Nephron (organoid): ENCODE data around the gene CBS.

Source experiments
- H3K27ac Mint-ChIP-seq, 3 experiments: 2 replicates each; pipeline ENCODE4 v1.8.0; 2020; ENCODE audit warnings: mixed read lengths in 3 of 3, mild to moderate bottlenecking in 2 of 3, moderate library complexity in 1 of 3
- H3K27me3 Mint-ChIP-seq: 2 replicates; pipeline ENCODE4 v1.8.0; 2021; ENCODE audit warnings: low read depth, mild to moderate bottlenecking, moderate library complexity, mixed read lengths
- H3K36me3 Mint-ChIP-seq: 2 replicates; pipeline ENCODE4 v1.8.0; 2020; ENCODE audit warnings: low read depth, mixed read lengths
- H3K4me1 Mint-ChIP-seq: 2 replicates; pipeline ENCODE4 v1.8.0; 2020; ENCODE audit warnings: mixed read lengths
- H3K4me3 Mint-ChIP-seq, 3 experiments: 2 replicates each; pipeline ENCODE4 v1.8.0; 2020; ENCODE audit warnings: mild to moderate bottlenecking in 3 of 3, mixed read lengths in 3 of 3, moderate library complexity in 2 of 3
- H3K9me3 Mint-ChIP-seq: 2 replicates; pipeline ENCODE4 v1.8.0; 2020; ENCODE audit warnings: mixed read lengths
- CTCF ChIP-seq, 3 experiments: fragments of 200-600 bp; sonication (generic); IDR thresholded peaks; one replicate each; pipeline ENCODE4 v1.5.0; 2021; ENCODE audit warnings: antibody characterized with exemption in 3 of 3; ENCODE audit not compliant: unreplicated experiment in 3 of 3

The CBS gene

GRCh38 chr21:43023175-43023574 lies 52.5 kb downstream of the CBS start:
- Mint-ChIP-seq H3K27me3 (no peaks in the 10 kb centered on the region), H3K36me3 (peaks cover 59% of the 10 kb centered on the region), H3K9me3 (no peaks in the 10 kb centered on the region), H3K4me3 (no peak overlapping the region), H3K4me1 (no peaks in the 10 kb centered on the region), H3K27ac (no peak overlapping the region)
- TF ChIP-seq CTCF (IDR thresholded peaks at IDR 0.05; ENCODE audit: unreplicated experiment in 3 of 3): no peak

- H3K9me3 Mint-ChIP-seq: no peaks in the 10 kb centered on the region
- TF ChIP-seq CTCF (IDR thresholded peaks at IDR 0.05; ENCODE audit: unreplicated experiment in 3 of 3): no peak
- H3K36me3 Mint-ChIP-seq: peaks cover 49% of the 10 kb centered on the region
- no peaks in the 10 kb centered on the region for H3K27me3 Mint-ChIP-seq
- no peak overlapping the region for H3K4me3 Mint-ChIP-seq
- H3K4me1 Mint-ChIP-seq: no peaks in the 10 kb centered on the region
- no peak overlapping the region for H3K27ac Mint-ChIP-seq
Measured at GRCh38 chr21:43021756-43022600, 53.7 kb downstream of the CBS start.

- no peak for TF ChIP-seq CTCF (IDR thresholded peaks at IDR 0.05; ENCODE audit: unreplicated experiment in 3 of 3)
- Mint-ChIP-seq H3K4me3 (no peak overlapping the region), H3K9me3 (no peaks in the 10 kb centered on the region), H3K27me3 (no peaks in the 10 kb centered on the region), H3K4me1 (no peaks in the 10 kb centered on the region), H3K27ac (no peak overlapping the region), H3K36me3 (peaks cover 55% of the 10 kb centered on the region)
Measured at GRCh38 chr21:43021191-43021590, 54.4 kb downstream of the CBS start.

- H3K4me3 Mint-ChIP-seq: no peak overlapping the region
- no peak for TF ChIP-seq CTCF (IDR thresholded peaks at IDR 0.05; ENCODE audit: unreplicated experiment in 3 of 3)
Measured at GRCh38 chr21:43020771-43021170, 54.9 kb downstream of the CBS start.

GRCh38 chr21:43020177-43020576 lies 55.5 kb downstream of the CBS start:
- Mint-ChIP-seq H3K4me1 (no peaks in the 10 kb centered on the region), H3K9me3 (no peaks in the 10 kb centered on the region), H3K36me3 (peaks cover 59% of the 10 kb centered on the region), H3K27me3 (no peaks in the 10 kb centered on the region), H3K27ac (no peak overlapping the region), H3K4me3 (no peak overlapping the region)
- no peak for TF ChIP-seq CTCF (IDR thresholded peaks at IDR 0.05; ENCODE audit: unreplicated experiment in 3 of 3)

More at GRCh38 chr21:43020771-43021170, 54.9 kb downstream of the CBS start:
- H3K4me1 Mint-ChIP-seq: no peaks in the 10 kb centered on the region
- H3K36me3 Mint-ChIP-seq: peaks cover 59% of the 10 kb centered on the region
- H3K9me3 Mint-ChIP-seq: no peaks in the 10 kb centered on the region
- no peaks in the 10 kb centered on the region for H3K27me3 Mint-ChIP-seq
- no peak overlapping the region for H3K27ac Mint-ChIP-seq

GRCh38 chr21:43018519-43018918 lies 57.1 kb downstream of the CBS start:
- no peaks in the 10 kb centered on the region for H3K27me3 Mint-ChIP-seq
- peaks cover 60% of the 10 kb centered on the region for H3K36me3 Mint-ChIP-seq
- H3K4me1 Mint-ChIP-seq: no peaks in the 10 kb centered on the region
- H3K4me3 Mint-ChIP-seq: no peak overlapping the region
- no peak overlapping the region for H3K27ac Mint-ChIP-seq
- no peak for TF ChIP-seq CTCF (IDR thresholded peaks at IDR 0.05; ENCODE audit: unreplicated experiment in 3 of 3)
- H3K9me3 Mint-ChIP-seq: no peaks in the 10 kb centered on the region
